Activated CD8-positive, alpha-beta T cell treated with anti-CD3 and anti-CD28 coated beads for 36 hours (primary cell): ENCODE data around the gene DNAL1. TPM values are rescaled to one million over a fixed set of nuclear protein-coding genes. Genes with fewer than 3 reads are reported as not detected.
A peak's percentile ranks its signal among the peaks of the same experiment; 100 is the strongest.

Experiments used
- ATAC-seq: fragments of 200-7000 bp; cut with Tn5 transposase; one replicate; pipeline ENCODE4 v1.10.0; 2021; ENCODE audit warnings: mild to moderate bottlenecking, moderate library complexity
- CTCF ChIA-PET: fragments of 350-600 bp; sonication (Branson Sonifier 250); formaldehyde crosslinking; loops from one replicate; lab custom pipeline; 2021; ENCODE audit warnings: antibody characterized with exemption; lab: Charles Lee
- POLR2A ChIA-PET: fragments of 350-600 bp; sonication (Branson Sonifier 250); formaldehyde crosslinking; loops from one replicate; lab custom pipeline; 2021; ENCODE audit warnings: antibody characterized with exemption; lab: Charles Lee
- DNase-seq: peaks from one replicate; pipeline ENCODE4 v3.0.0-alpha.2; 2020
- H3K27ac Mint-ChIP-seq: one replicate; pipeline ENCODE4 v1.8.0; 2021; ENCODE audit warnings: mild to moderate bottlenecking, mixed read lengths
- H3K27me3 Mint-ChIP-seq: one replicate; pipeline ENCODE4 v1.8.0; 2021; ENCODE audit warnings: mixed read lengths
- H3K36me3 Mint-ChIP-seq: one replicate; pipeline ENCODE4 v1.8.0; 2021; ENCODE audit warnings: low read depth, mixed read lengths
- H3K4me1 Mint-ChIP-seq: one replicate; pipeline ENCODE4 v1.8.0; 2021; ENCODE audit warnings: low read depth, mixed read lengths
- H3K4me3 Mint-ChIP-seq: one replicate; pipeline ENCODE4 v1.8.0; 2021; ENCODE audit warnings: mild to moderate bottlenecking, moderate library complexity, mixed read lengths
- H3K9me3 Mint-ChIP-seq: one replicate; pipeline ENCODE4 v1.8.0; 2021; ENCODE audit warnings: mixed read lengths
- CTCF ChIP-seq: fragments of 200-600 bp; IDR thresholded peaks from one replicate; pipeline ENCODE4 v1.8.0; 2022; ENCODE audit warnings: antibody characterized with exemption, mild to moderate bottlenecking
- intact Hi-C: fragments of 100-400 bp; cut with micrococcal nuclease; formaldehyde crosslinking; loops from one replicate; pipeline ENCODE4 v1.10.0; 2022
- total RNA-seq, 2 experiments: library from RNA; stranded (reverse); gene quantifications; one replicate each; pipeline ENCODE4 v1.2.3, GENCODE V29; 2021

Gene DNAL1
- total RNA-seq, 2 experiments from 2014 or later, result 4.8 to 5.9 TPM

GRCh38 chr14:73686901-73687300 is 42.1 kb downstream of the DNAL1 start:
- no peaks in the 10 kb centered on the region for H3K9me3 Mint-ChIP-seq
- no peaks in the 10 kb centered on the region for H3K36me3 Mint-ChIP-seq
- DNase-seq (no peak), ATAC-seq (no peak)
- intact Hi-C loops, result no loop called here
- no peaks in the 10 kb centered on the region for H3K4me1 Mint-ChIP-seq
- POLR2A ChIA-PET, result interaction anchor here (1.2 kb wide), 1 partner anchor 9 kb away, joined by 3 read pairs; no protein-coding TSS in a partner anchor
- no peak overlapping the region for H3K4me3 Mint-ChIP-seq
- TF ChIP-seq CTCF, result no peak
- no peak overlapping the region for H3K27ac Mint-ChIP-seq
- H3K27me3 Mint-ChIP-seq, result no peaks in the 10 kb centered on the region
- CTCF ChIA-PET, result interaction anchor here (1.2 kb wide), 1 partner anchor 195 kb away, joined by 3 read pairs; no protein-coding TSS in a partner anchor

- CTCF ChIA-PET, result no interaction called here
Measured at GRCh38 chr14:73694083-73694482, 49.3 kb downstream of the DNAL1 start.

GRCh38 chr14:73695082-73695481 is 50.3 kb downstream of the DNAL1 start:
- no peak for ATAC-seq
- Mint-ChIP-seq H3K4me3 (no peak overlapping the region), H3K9me3 (no peaks in the 10 kb centered on the region), H3K27me3 (no peaks in the 10 kb centered on the region), H3K27ac (no peak overlapping the region), H3K36me3 (peaks cover 2% of the 10 kb centered on the region), H3K4me1 (peaks cover 21% of the 10 kb centered on the region)
- CTCF ChIA-PET, result no interaction called here
- intact Hi-C loops, result no loop called here
- no peak for DNase-seq
- no peak for TF ChIP-seq CTCF
- POLR2A ChIA-PET, result interaction anchor here (1.0 to 1.5 kb wide), 2 partner anchors 8 to 191 kb away, joined by 3 to 5 read pairs; partner anchors contain the start of gene ZNF410

More at GRCh38 chr14:73694083-73694482, 49.3 kb downstream of the DNAL1 start:
- no peak overlapping the region for H3K27ac Mint-ChIP-seq
- DNase-seq (no peak), ATAC-seq (no peak)
- no peaks in the 10 kb centered on the region for H3K27me3 Mint-ChIP-seq
- TF ChIP-seq CTCF, result no peak
- no peak overlapping the region for H3K4me3 Mint-ChIP-seq
- POLR2A ChIA-PET, result interaction anchor here (1.3 kb wide), 1 partner anchor 47 kb away, joined by 3 read pairs; no protein-coding TSS in a partner anchor
- H3K9me3 Mint-ChIP-seq, result no peaks in the 10 kb centered on the region
- peaks cover 21% of the 10 kb centered on the region for H3K4me1 Mint-ChIP-seq
- peaks cover 2% of the 10 kb centered on the region for H3K36me3 Mint-ChIP-seq
- intact Hi-C loops, result no loop called here

GRCh38 chr14:73695997-73696396 is 51.2 kb downstream of the DNAL1 start:
- H3K27me3 Mint-ChIP-seq, result no peaks in the 10 kb centered on the region
- ChIA-PET CTCF (interaction anchor here (1.1 to 1.5 kb wide), 2 partner anchors 17 to 188 kb away, joined by 5 to 7 read pairs; no protein-coding TSS in a partner anchor), POLR2A (interaction anchor here (0.6 to 1.5 kb wide), 4 partner anchors 9 to 190 kb away, joined by 3 to 5 read pairs (median 3); partner anchors contain the start of gene ZNF410)
- H3K27ac Mint-ChIP-seq, result peak overlapping the region; percentile 94
- ATAC-seq (peak; percentile 60), DNase-seq (no peak)
- H3K4me3 Mint-ChIP-seq, result no peak overlapping the region
- no peaks in the 10 kb centered on the region for H3K9me3 Mint-ChIP-seq
- H3K36me3 Mint-ChIP-seq, result peaks cover 2% of the 10 kb centered on the region
- peaks cover 29% of the 10 kb centered on the region for H3K4me1 Mint-ChIP-seq
- no peak for TF ChIP-seq CTCF
- intact Hi-C loops, result loop anchor here (1.0 kb wide), 1 partner anchor 52 kb away; the partner anchor contains the start of gene DNAL1
